Endometrium (tissue), 2 donors: Measurements from ENCODE around the gene PCED1B.

Experiments used
- FAIRE-seq: peaks from 2 replicates; lab custom pipeline; 2012; peaks lifted over from hg19 to GRCh38; lab: Jason Lieb, UNC
- donor health status: control.
- donor health status: control.

The PCED1B gene

DNA sequence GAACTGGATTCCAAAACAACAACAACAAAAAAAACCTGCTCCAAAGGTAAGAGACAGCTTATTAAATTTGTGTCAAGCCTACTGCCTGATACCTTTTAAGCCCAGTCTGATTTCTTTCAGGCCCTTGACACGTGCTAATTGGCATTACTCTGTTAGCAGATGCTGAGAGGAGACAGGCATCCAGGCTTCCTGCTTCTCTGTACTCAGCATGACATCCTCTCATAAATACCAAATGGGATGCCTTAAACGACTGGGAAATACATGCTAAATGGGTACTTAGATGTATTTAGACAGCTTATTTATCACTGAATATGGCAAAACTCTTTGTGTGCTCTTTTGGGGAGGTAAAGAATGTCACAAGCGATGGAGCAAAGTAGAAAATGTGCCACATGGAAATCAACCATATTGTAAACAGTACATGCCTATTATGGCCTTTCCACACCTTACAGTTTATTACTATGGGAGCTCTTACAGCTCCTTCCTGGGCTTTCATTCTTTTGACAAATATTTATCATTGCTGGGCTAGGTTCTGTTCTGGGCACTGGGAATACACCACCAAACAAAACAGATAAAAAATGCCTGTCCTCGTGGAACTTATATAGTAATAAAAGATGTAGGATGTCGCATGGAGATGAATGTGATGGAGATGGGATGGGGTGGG is 11.5 kb upstream of the PCED1B start:
- FAIRE-seq, result no peak

DNA sequence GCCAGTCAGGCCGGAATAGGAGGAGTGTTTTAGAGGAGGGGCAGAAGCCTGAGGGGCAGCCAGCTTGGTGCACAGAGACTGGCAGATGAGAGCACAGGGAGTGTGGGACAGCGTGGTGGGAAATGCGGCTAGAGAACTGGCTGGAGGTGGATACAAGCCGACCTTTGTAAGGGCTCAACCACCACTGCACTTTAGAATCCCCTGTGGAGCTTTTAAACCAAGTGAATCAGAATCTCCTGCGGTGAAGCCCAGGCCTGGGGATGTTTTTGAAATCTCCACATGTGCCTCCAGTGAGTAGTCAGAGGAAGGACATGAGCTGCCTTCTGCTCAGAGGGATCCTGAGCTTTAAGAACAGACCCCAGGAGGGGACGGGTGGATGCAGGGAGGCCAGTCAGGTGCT is 10.9 kb upstream of the PCED1B start:
- no peak for FAIRE-seq

DNA sequence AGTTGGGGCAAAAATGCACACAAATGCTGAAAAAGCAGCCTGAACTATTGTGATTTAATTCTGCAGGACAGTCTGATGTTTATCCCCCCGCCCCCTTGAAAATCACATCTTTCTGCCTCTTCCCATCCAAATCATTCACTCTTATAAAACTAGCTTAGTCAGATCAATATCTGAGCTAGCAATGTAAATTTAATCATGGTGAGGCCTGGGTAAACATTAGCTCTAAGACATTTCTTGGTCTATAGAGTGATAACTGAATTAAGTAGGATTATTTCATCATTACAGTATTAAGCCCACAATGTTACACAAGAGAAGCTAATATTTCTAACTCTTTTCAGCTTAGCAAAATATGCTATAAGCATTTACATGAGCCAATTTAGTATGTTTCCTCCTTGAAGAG is 9.1 kb upstream of the PCED1B start:
- FAIRE-seq, result no peak

GRCh38 chr12:47071241-47071852 is 8.1 kb upstream of the PCED1B start:
- no peak for FAIRE-seq

GRCh38 chr12:47073951-47074350 is 5.5 kb upstream of the PCED1B start:
- FAIRE-seq, result no peak

DNA sequence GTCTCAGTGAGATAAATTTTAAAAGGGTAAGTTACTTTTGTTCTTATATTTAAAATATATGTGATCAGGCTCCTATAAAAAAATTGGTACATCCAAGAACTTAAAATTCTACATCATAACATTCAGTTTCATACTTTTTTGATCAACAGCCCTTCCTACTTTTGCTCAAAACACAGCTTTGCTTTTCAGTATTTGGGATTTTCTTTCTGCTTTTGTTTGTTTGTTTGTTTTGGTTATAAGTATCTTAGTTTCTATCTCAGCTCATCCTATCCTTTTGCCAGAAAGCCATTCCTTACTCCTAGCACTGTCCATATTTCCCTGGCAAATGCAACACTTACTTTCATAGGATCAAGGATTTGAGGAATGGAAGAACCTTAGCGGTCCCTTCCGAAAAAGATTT is 4.7 kb upstream of the PCED1B start:
- no peak for FAIRE-seq

- FAIRE-seq, result no peak
Measured at GRCh38 chr12:47075192-47076084, 4.0 kb upstream of the PCED1B start.

GRCh38 chr12:47077206-47078085 is 2.0 kb upstream of the PCED1B start:
- FAIRE-seq, result no peak

DNA sequence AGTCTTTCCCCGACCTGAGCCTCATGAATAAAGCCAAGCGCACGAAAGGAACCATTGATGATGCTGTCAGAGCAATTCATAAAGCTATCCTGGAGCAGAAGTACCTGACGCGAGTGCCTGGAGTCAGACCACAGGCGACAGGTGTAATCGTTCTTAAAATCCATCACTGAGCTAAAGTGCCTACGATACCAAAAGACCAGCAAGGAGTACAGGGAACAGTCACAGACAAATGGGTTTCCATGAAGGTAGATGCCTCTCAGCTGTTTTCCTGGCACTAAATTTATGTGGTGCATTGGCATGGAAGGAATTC is 1.4 kb upstream of the PCED1B start:
- no peak for FAIRE-seq

DNA sequence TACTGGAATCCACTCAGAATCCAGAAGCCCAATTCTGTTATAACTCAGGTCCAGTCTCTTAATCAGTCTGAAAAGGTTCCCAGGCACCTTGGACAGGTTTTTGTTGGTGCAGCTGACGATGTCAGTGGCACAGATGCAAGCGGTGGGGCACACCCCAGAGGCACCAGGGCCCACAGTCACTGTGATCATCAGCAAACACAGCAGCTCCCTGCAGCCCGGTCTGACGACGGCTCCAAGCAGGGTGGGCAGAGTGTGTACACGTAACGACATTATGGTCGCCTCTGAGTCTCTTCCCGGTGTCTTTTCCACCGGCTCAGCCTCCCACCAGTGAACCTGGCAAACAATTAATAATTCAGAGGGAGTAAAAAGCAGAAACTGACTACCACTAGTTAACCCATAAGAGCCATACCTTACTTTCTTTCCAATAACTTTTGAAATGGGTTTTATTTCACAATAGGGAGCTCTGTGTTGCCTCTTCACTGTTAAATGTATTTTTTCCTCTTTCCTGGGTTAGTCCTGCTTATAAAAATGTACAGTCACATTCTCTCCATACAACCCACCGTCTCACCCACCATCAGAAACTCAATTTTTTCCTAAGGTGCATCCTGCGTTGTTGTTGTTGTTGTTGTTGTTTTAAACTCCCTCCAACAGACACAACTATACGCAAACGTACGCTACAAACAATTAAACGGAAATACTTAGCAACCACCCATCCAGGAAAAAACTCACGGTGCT is 521 bp upstream of the PCED1B start:
- FAIRE-seq, result no peak

DNA sequence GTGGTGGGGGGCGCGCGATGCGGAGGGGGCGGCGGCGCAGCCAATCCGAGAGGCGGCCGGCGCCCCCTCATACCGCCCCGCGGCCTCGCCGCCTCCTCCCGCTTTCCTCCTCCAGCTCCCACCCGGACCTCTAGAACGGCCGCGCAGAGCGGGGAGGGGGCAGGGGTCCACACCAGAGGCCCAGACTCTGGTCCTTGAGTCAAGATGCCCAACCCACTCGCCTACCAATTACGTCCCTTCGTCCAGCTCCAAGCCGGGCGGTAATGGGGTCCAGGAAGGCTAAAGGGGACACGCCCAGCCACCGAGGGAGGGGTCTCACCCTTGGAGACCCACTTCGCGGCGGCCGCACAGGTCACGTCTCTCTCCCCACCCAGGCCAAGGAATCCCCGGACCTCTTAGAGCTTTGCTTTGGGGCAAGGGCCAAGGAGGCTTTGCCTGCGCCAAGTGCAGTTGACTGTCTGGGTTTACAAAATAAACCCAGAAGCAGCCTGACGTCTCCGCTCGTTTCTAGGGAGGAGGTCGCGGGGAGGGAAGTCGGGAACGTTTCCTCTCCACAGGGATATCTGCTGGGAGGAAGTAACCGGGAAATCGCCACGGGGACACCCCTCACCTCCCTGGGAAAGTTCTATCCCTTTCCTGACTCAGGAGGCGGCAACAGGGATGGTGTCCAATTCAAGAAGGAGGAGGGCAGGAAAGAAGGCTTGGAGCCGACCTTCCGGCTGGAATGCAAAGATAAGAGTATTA is 732 bp downstream of the PCED1B start:
- no peak for FAIRE-seq

GRCh38 chr12:47080725-47081502 is 1.5 kb downstream of the PCED1B start:
- FAIRE-seq, result no peak

- FAIRE-seq, result no peak
Measured at GRCh38 chr12:47082283-47082682, 2.9 kb downstream of the PCED1B start.

- FAIRE-seq, result no peak
Measured at GRCh38 chr12:47082796-47083621, 3.6 kb downstream of the PCED1B start.

DNA sequence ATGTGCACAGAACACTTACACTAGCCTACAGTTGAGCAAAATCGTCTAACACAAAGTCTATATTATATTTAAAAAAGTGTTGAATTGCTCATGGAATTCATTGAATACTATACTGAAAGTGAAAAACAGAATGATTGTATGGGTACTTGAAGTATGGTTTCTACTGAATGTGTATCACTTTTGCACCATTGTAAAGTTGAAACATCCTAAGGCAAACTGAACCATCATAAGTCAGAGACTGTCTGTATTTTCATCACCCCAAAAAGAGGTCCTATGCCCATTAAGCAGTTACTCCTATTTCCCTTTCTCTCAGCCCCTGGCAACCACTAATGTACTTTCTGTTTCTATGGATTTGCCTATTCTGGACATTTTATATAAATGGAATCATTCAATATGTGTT is 4.8 kb downstream of the PCED1B start:
- no peak for FAIRE-seq

DNA sequence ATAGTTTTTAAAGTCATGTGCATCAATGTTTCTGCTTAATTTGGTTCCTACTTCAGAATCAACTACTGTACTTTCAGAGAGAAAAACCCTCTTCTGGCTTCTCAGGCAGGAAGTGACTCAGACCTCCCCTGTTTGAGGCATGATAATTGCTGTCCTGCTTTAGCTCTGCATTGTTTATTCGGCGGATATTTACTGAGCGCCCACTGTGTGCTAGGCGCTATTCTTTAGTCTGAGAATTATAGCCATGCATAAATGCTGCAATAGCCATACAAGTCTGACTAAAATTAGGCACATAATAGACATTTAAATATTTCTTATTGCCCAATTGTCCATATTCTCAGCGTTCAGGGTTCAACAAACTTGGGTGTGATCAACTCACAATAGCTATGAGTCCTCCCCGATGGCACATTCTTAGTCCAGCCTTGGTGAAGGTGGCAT is 6.4 kb downstream of the PCED1B start:
- peak; percentile 37 for FAIRE-seq

- FAIRE-seq, result no peak
Measured at GRCh38 chr12:47087088-47087688, 7.8 kb downstream of the PCED1B start.

DNA sequence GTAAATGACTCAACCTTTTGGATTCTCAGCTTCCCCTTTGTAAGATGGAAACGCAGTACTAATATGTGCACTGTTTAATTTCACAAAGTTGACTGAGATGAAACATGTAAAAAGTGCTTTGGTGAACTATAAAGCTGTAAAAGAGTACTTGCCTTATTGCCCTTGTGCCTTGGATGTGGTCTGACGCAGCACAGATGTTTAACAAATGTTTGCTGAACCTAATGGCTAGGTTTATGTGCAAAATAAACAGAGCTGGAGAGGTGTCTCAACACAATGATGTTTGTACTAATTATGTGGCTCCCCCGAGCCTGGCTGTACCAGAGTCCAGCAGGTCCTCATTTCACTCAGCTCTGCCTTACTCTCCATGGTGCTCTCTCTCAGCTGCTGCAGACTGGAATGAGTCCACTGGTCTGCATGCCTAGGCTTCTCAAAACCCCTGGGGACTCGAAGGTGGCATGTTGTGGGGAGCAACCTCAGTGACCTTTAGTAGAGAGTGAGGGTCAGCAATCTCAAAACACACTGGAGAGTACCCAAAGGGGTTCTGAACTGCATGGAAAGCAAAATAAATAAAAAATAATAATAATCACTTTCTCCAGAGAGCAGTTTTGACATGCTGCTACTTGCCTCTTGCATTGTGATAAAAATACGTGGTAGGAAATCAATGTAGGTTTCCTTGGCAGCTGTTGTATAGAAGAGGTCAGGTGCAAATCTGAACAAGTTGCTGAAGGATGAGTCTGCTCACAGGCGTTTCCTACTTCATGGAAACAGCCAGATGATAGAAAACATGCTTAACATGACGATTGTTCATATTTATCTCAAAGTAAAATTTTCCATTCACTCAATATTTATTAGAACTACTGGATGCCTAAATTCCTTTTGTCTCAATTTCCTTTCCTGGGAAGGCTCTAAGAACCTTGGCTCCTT is 8.9 kb downstream of the PCED1B start:
- peak; percentile 96 for FAIRE-seq
